IMR-90 (cell line): ENCODE results near the gene NKAPL. TPM values are rescaled to one million over a fixed set of nuclear protein-coding genes. Genes with fewer than 3 reads are reported as not detected.
A peak's percentile ranks its signal among the peaks of the same experiment; 100 is the strongest.

Source experiments
- ATAC-seq: fragments of 200-7000 bp; cut with Tn5 transposase; 2 replicates; pipeline ENCODE4 v1.9.1; 2020; ENCODE audit warnings: low read depth, mild to moderate bottlenecking, moderate library complexity
- BruUV-seq: library from RNA; stranded (reverse); fragments of 400-500 nt; replicated peaks from 2 replicates; lab custom pipeline; 2021; lab: Mats Ljungman, UMichigan
- CTCF ChIA-PET: fragments of 300-600 bp; formaldehyde crosslinking; extraction: SDS; loops from one replicate; lab custom pipeline; 2021; ENCODE audit warnings: antibody characterized with exemption; lab: Yijun Ruan, JAX
- POLR2A ChIA-PET: fragments of 300-600 bp; sonication (Branson Sonifier 250); formaldehyde crosslinking; loops from one replicate; lab custom pipeline; 2022; ENCODE audit warnings: antibody characterized with exemption; ENCODE audit not compliant: unreplicated experiment; lab: Charles Lee
- DNase-seq: peaks from one replicate; pipeline ENCODE4 v3.0.0; 2013
- H2AFZ ChIP-seq: replicated peaks from 2 replicates; pipeline ENCODE3; 2013; ENCODE audit warnings: low read length, mild to moderate bottlenecking; ENCODE audit not compliant: poor library complexity
- H2AK5ac ChIP-seq: 2 replicates; pipeline ENCODE4 v1.6.1; 2013; ENCODE audit warnings: low read depth, low read length, inconsistent platforms
- H2AK9ac ChIP-seq: replicated peaks from 2 replicates; pipeline ENCODE3; 2013; ENCODE audit warnings: mild to moderate bottlenecking, low read depth, low read length, moderate library complexity; ENCODE audit not compliant: poor library complexity
- H2BK120ac ChIP-seq: 2 replicates; pipeline ENCODE4 v1.6.1; 2013; ENCODE audit warnings: low read depth, low read length, inconsistent platforms
- H2BK15ac ChIP-seq: 3 replicates; pipeline ENCODE4 v1.6.1; 2013; ENCODE audit warnings: low read depth, low read length, inconsistent platforms
- H2BK20ac ChIP-seq: 2 replicates; pipeline ENCODE4 v1.6.1; 2013; ENCODE audit warnings: low read depth, mild to moderate bottlenecking, inconsistent platforms, low read length, moderate library complexity
- H2BK5ac ChIP-seq: 2 replicates; pipeline ENCODE4 v1.6.1; 2013; ENCODE audit warnings: mild to moderate bottlenecking, low read depth, low read length, inconsistent platforms; ENCODE audit not compliant: poor library complexity, severe bottlenecking
- H3K14ac ChIP-seq: replicated peaks from 2 replicates; pipeline ENCODE4 v1.6.1; 2013; ENCODE audit warnings: low read depth, low read length, inconsistent platforms
- H3K18ac ChIP-seq: 2 replicates; pipeline ENCODE4 v1.6.1; 2013; ENCODE audit warnings: low read depth, low read length, control low read depth
- H3K23ac ChIP-seq: 2 replicates; pipeline ENCODE4 v1.6.1; 2013; ENCODE audit warnings: low read depth, low read length, inconsistent platforms
- H3K27ac ChIP-seq: 2 replicates; pipeline ENCODE4 v1.5.1; 2013; ENCODE audit warnings: mild to moderate bottlenecking, control low read depth, low read length; ENCODE audit not compliant: insufficient read depth
- H3K27me3 ChIP-seq: 2 replicates; pipeline ENCODE4 v1.6.1; 2013; ENCODE audit warnings: low read length; ENCODE audit not compliant: control insufficient read depth, insufficient read depth
- H3K36me3 ChIP-seq: 2 replicates; pipeline ENCODE4 v1.6.1; 2013; ENCODE audit warnings: low read length, mixed read lengths; ENCODE audit not compliant: control insufficient read depth, insufficient read depth
- H3K4ac ChIP-seq: 2 replicates; pipeline ENCODE4 v1.6.1; 2013; ENCODE audit warnings: low read depth, low read length, inconsistent platforms
- H3K4me1 ChIP-seq: 2 replicates; pipeline ENCODE4 v1.6.1; 2013; ENCODE audit warnings: low read length, mixed read lengths; ENCODE audit not compliant: control insufficient read depth, insufficient read depth
- H3K4me2 ChIP-seq: 2 replicates; pipeline ENCODE4 v1.6.1; 2013; ENCODE audit warnings: low read depth, mild to moderate bottlenecking, control low read depth, low read length, moderate library complexity
- H3K4me3 ChIP-seq: 2 replicates; pipeline ENCODE4 v1.5.1; 2013; ENCODE audit warnings: low read depth, mild to moderate bottlenecking, control low read depth, low read length, moderate library complexity; ENCODE audit not compliant: insufficient read depth
- H3K56ac ChIP-seq: 2 replicates; pipeline ENCODE4 v1.6.1; 2013; ENCODE audit warnings: low read length, inconsistent platforms; ENCODE audit not compliant: insufficient read depth; ENCODE audit errors: extremely low read depth
- H3K79me1 ChIP-seq, 2 experiments: 2 replicates each; pipeline ENCODE4 v1.6.1; 2013; ENCODE audit warnings: low read length in 2 of 2, inconsistent platforms in 1 of 2, low read depth in 1 of 2
- H3K9ac ChIP-seq: 2 replicates; pipeline ENCODE4 v1.6.1; 2013; ENCODE audit warnings: low read depth, low read length, control low read depth
- H3K9me1 ChIP-seq: 2 replicates; pipeline ENCODE4 v1.6.1; 2013; ENCODE audit warnings: low read length, inconsistent platforms; ENCODE audit not compliant: insufficient read depth
- H3K9me3 ChIP-seq: 2 replicates; pipeline ENCODE4 v1.6.1; 2013; ENCODE audit warnings: low read length; ENCODE audit not compliant: control insufficient read depth, insufficient read depth
- H4K20me1 ChIP-seq: 2 replicates; pipeline ENCODE4 v1.6.1; 2013; ENCODE audit warnings: low read length, inconsistent platforms; ENCODE audit not compliant: insufficient read depth
- H4K5ac ChIP-seq: 2 replicates; pipeline ENCODE4 v1.6.1; 2013; ENCODE audit warnings: mild to moderate bottlenecking, low read depth, low read length, control low read depth
- H4K8ac ChIP-seq, 2 experiments: 2 replicates each; pipeline ENCODE4 v1.6.1; 2013; ENCODE audit warnings: low read depth in 2 of 2, low read length in 2 of 2, control low read depth in 1 of 2, inconsistent platforms in 1 of 2
- H4K91ac ChIP-seq: 2 replicates; pipeline ENCODE4 v1.6.1; 2013; ENCODE audit warnings: low read depth, low read length, inconsistent platforms; ENCODE audit not compliant: insufficient read depth
- WGBS, 2 experiments: methylation state at CpG; one replicate each; pipeline versions ENCODE4 v1.1.5 to v1.1.7; 2013; ENCODE audit warnings: missing lambda C conversion rate in 2 of 2; ENCODE audit not compliant: insufficient read length in 1 of 2; ENCODE audit errors: extremely low coverage in 2 of 2; 5-methylcytosine and 5-hydroxymethylcytosine counted together
- dilution Hi-C: fragments of 300-500 bp; cut with HindIII; formaldehyde crosslinking; loops from one replicate; pipeline ENCODE4 v1.14.3; 2018; ENCODE audit warnings: low sequenced_read_pairs; ENCODE audit not compliant: unreplicated experiment
- in situ Hi-C: fragments of 300-500 bp; cut with MboI; formaldehyde crosslinking; loops from 3 replicates; pipeline ENCODE4 v1.14.3; 2019; ENCODE audit warnings: low sequenced_read_pairs, inconsistent platforms, mixed read lengths
- intact Hi-C: fragments of 100-400 bp; cut with micrococcal nuclease; formaldehyde crosslinking; loops from 2 replicates; pipeline ENCODE4 v1.10.0; 2022
- polyA plus RNA-seq, 3 experiments: library from polyadenylated mRNA; depleted of rRNA; stranded (reverse); fragments of >200 nt; gene quantifications; 2 replicates each; pipeline ENCODE4 v1.2.3, GENCODE V29; 2012; ENCODE audit warnings: low replicate concordance in 1 of 3
- total RNA-seq: library from RNA; depleted of rRNA; stranded (reverse); fragments of >200 nt; gene quantifications from 2 replicates; pipeline ENCODE4 v1.2.3, GENCODE V29; 2012
- TF ChIP-seq, protein P1 (sequence below): fragments of 150-350 bp; IDR thresholded peaks from 2 replicates; pipeline ENCODE4 v1.6.1; 2016; ENCODE audit warnings: low read depth, mild to moderate bottlenecking, low read length, moderate library complexity, borderline replicate concordance

Gene NKAPL
- total and polyA plus RNA-seq, 2 of the 4 experiments (the other 2 are of a cell fraction): 0.51 to 0.54 TPM

DNA sequence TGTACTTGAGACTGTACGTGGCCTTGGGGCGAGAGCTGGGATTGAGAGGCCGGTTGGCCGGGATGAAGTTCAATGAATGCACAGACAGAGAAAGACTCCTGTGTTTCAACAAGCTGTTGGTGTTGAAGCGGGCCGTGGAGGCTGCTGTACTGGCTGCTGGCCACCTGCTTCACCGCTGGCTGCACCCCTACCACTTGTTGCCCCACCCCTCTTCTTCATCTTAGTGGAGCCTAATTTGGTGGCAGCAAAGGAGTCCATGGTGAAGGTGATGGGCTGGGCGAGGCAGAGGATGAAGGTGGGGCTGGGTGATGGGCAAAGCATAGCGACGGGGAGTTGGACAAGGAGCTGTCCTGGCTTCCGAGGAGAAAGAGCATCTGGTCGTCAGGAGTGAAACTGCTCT lies 41.2 kb upstream of the NKAPL start:
- DNase-seq: no peak
- CTCF ChIA-PET: no interaction called here

More for the DNA sequence above, 41.2 kb upstream of the NKAPL start:
- POLR2A ChIA-PET: interaction anchor here (0.6 to 0.7 kb wide), 3 partner anchors 7 to 49 kb away, joined by 3 to 6 read pairs (median 3); partner anchors contain the start of gene ZSCAN26
- no peak overlapping the region for H2BK120ac ChIP-seq
- no peak overlapping the region; the same call in 1 of the 2 replicates for H3K4ac ChIP-seq
- no peak overlapping the region for H4K91ac ChIP-seq
- peaks cover 3% of the 10 kb centered on the region; the same call in 1 of the 2 replicates for H3K9me1 ChIP-seq
- no peak overlapping the region for H3K9ac ChIP-seq
- no peak overlapping the region for H2BK15ac ChIP-seq
- H3K14ac ChIP-seq: no peak overlapping the region
- H2AK9ac ChIP-seq: no peak overlapping the region
- peaks cover 10 to 12% of the 10 kb centered on the region in 2 experiments; a peak in 3 of 4 replicates for H3K79me1 ChIP-seq
- H3K9me3 ChIP-seq: no peaks in the 10 kb centered on the region
- in situ Hi-C loops (loop anchor here (10.0 kb wide), 1 partner anchor 73 kb away; the partner anchor contains the start of gene ZKSCAN8), dilution Hi-C loops (no loop called here), intact Hi-C loops (no loop called here)
- no peak overlapping the region for H3K18ac ChIP-seq
- H2AK5ac ChIP-seq: peak overlapping the region; percentile 66; the same call in 1 of the 2 replicates
- ATAC-seq: no peak
- no peaks in the 10 kb centered on the region for H3K36me3 ChIP-seq
- H3K27me3 ChIP-seq: no peaks in the 10 kb centered on the region; the same call in 1 of the 2 replicates
- H4K8ac ChIP-seq: peak overlapping the region; percentile 91 to 94; a peak in 2 of 4 replicates
- H3K23ac ChIP-seq: no peak overlapping the region
- peaks cover 4% of the 10 kb centered on the region for H3K4me1 ChIP-seq
- no peaks in the 10 kb centered on the region for H4K20me1 ChIP-seq
- H4K5ac ChIP-seq: peak overlapping the region; percentile 93; the same call in 1 of the 2 replicates
- H3K27ac ChIP-seq: no peak overlapping the region
- H3K56ac ChIP-seq: no peak overlapping the region
- no peak overlapping the region for H2BK5ac ChIP-seq
- no peak overlapping the region for H3K4me3 ChIP-seq
- TF ChIP-seq, protein P1, sequence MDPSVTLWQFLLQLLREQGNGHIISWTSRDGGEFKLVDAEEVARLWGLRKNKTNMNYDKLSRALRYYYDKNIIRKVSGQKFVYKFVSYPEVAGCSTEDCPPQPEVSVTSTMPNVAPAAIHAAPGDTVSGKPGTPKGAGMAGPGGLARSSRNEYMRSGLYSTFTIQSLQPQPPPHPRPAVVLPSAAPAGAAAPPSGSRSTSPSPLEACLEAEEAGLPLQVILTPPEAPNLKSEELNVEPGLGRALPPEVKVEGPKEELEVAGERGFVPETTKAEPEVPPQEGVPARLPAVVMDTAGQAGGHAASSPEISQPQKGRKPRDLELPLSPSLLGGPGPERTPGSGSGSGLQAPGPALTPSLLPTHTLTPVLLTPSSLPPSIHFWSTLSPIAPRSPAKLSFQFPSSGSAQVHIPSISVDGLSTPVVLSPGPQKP: no peak
- WGBS, 2 experiments: 96% methylated on average over 4 of the region's 12 CpGs; no CpG with 5 or more reads in 1 of the 2 experiments
- BruUV-seq: no TSS peak
- H2BK20ac ChIP-seq: no peak overlapping the region
- H2AFZ ChIP-seq: no peak overlapping the region
- H3K4me2 ChIP-seq: peak overlapping the region; percentile 77; the same call in 1 of the 2 replicates
